HepG2 (cell line): ENCODE results near the gene TRIM62.

Experiments
- KDM3A ChIP-seq: IDR thresholded peaks from 2 replicates; pipeline ENCODE4 v1.6.1; 2018; ENCODE audit warnings: low read depth, missing compliant biosample characterization
- ZNF383 ChIP-seq: sonication (generic); formaldehyde crosslinking; IDR thresholded peaks from 2 replicates; pipeline ENCODE4 v1.4.0; 2020; ENCODE audit warnings: missing genetic modification reagents, mild to moderate bottlenecking, borderline replicate concordance

- TF ChIP-seq KDM3A (CRISPR knock-in tag) (no peak), ZNF383 (CRISPR knock-in tag) (no peak)
Observed at GRCh38 chr1:33228935-33229487, 47.2 kb upstream of the TRIM62 start.
